Measurements from ENCODE around the gene PAPOLA.

- TF ChIP-seq EP300 (IDR thresholded peaks at IDR 0.05) (no peak), POLR2A (IDR thresholded peaks at IDR 0.05) (no peak)
- TF ChIP-seq, protein P1, sequence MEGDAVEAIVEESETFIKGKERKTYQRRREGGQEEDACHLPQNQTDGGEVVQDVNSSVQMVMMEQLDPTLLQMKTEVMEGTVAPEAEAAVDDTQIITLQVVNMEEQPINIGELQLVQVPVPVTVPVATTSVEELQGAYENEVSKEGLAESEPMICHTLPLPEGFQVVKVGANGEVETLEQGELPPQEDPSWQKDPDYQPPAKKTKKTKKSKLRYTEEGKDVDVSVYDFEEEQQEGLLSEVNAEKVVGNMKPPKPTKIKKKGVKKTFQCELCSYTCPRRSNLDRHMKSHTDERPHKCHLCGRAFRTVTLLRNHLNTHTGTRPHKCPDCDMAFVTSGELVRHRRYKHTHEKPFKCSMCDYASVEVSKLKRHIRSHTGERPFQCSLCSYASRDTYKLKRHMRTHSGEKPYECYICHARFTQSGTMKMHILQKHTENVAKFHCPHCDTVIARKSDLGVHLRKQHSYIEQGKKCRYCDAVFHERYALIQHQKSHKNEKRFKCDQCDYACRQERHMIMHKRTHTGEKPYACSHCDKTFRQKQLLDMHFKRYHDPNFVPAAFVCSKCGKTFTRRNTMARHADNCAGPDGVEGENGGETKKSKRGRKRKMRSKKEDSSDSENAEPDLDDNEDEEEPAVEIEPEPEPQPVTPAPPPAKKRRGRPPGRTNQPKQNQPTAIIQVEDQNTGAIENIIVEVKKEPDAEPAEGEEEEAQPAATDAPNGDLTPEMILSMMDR (IDR thresholded peaks at IDR 0.05) = no peak
Observed at GRCh38 chr14:96584907-96585671, 82.9 kb downstream of the PAPOLA start.

All from suprapubic skin (tissue), 3 donors.